GM19372 (cell line): ENCODE measurements around the gene ASPRV1.

ENCODE experiments used
- ATAC-seq: cut with Tn5 transposase; IDR thresholded peaks from one replicate; pipeline ENCODE4 v1.9.1; 2021; ENCODE audit warnings: mild to moderate bottlenecking, low read depth, moderate library complexity; ENCODE audit not compliant: unreplicated experiment

Gene ASPRV1

DNA sequence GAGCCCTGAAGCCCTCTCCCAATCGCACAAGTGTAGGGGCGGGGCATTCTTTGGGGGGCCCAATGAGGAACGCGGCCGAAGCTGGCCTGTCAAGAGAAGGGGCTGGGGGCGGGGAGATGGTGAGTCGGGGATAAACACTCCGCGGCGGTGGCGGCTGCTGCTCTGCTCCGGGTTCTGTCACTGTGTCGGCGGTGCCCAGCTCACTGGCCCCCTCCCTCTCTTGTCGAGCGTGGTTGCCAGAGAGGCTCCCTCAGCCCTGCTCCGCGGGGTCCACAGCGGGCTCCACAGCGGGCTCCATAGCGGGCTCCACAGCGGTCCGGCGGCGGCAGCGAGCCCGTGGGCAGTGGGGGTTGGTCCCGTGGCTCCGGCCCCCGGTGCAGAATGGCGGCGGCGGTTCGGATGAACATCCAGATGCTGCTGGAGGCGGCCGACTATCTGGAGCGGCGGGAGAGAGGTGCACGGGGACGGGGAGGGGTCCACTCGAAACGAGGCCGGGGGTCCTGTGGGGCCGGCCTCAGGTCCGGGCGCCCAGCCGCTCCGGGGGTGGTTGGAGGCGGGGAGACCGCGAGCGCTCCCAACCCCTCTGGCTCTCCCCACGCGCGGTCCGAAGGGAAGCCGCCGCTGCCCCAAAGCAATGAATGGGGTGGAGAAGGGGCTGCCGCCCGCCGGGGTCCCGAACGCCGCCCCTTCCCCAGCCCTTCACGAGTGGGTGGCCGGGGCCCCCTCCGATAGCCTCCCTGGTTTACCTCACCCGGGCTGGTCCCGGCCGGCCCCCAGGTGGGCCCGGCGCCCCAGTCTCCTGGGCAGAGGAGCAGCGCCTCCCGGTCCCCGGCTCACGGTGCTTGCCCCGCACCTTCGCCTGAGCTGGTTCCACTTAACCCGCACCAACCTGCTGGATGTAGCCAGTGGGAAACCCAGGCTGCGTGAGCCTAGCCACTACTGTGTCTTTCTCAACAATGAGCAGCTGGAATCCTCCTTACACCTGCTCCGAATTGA lies 46.2 kb downstream of the ASPRV1 start, which contains the start of gene MXD1:
TSS of gene MXD1 (plus strand) at position 160 of the 996 bp plus-strand sequence. CDS start at position 382, 222 bp downstream.
- no peak for ATAC-seq

DNA sequence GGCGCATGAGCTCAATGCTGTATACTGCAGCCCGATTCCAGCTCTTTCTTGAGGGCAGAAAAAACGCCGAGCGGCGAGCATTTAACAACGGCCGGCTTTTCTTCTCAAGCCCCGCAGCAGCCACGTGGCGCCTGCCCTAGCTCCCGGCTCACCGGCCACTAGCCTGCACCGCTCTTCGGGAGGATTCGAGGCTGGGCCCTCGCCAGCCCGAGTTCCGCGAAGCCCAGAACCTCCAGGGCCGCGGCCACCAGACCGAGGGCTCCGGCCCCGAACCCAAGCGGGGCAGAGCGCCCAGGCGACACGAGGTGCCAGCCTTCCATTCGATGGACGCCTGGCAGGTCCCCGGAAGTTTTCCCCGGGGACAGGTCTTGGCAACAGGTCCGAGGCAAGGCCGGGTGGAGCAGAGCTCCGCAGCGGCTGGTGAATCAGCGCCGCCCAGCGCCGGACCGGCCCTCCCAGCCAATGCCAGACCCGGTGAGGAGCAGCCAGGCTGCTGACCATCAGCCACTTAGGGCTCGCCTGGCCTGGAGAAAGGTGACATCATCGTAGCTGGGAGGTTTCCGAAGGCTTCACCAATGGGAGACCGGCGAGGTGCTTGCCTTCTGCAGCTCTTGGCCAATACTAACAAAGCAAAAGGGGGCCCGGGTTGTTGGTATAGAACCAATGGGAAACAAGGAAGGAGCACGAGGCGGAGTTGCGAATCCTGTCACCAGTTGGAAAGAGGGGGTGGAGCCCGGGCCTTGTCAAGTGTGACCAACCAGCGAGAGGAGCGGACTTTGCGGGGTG lies 47.1 kb downstream of the ASPRV1 start:
- peak; percentile 88 for ATAC-seq

DNA sequence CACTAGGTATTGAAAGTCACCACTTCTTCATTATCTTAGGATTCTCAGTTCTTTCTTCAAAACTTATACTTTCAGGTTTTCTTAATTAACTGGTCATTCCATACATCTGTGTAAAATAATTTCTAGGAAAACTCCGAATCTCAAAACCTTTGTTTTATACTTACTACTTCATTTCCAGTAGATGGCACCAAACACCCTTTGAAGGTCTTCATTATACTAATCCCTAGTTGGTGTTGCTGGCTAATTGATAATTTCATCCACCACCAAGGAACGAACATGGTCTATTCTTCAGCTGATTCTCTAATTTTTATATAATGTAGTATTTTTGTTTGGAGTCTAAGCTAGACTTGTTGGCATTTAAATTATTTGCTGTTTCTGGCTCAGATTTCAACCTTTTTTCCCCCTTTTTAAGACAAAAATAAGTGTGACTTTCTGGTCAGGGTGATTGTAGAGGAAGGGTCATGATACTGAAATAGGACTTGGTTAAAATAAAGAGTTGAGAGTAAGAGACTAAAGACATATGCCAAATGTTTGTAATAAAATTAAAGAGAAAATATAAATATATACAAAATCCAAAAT lies 49.4 kb downstream of the ASPRV1 start:
- ATAC-seq: no peak
